AG04450 (cell line): ENCODE results near the gene CD9. TPM values are rescaled to one million over a fixed set of nuclear protein-coding genes. Genes with fewer than 3 reads are reported as not detected.

Experiments
- CTCF ChIA-PET: fragments of 300-600, 350-600 bp; formaldehyde crosslinking; extraction: SDS; loops from one replicate; lab custom pipeline; 2022; ENCODE audit warnings: antibody characterized with exemption, inconsistent platforms; lab: Charles Lee
- POLR2A ChIA-PET: fragments of 350-600 bp; formaldehyde crosslinking; extraction: SDS; loops from one replicate; lab custom pipeline; 2021; ENCODE audit warnings: antibody characterized with exemption, inconsistent platforms; lab: Yijun Ruan, JAX
- DNase-seq: peaks from one replicate; pipeline ENCODE4 v3.0.0-alpha.2; 2011; ENCODE audit warnings: low read depth, low spot score
- H3K27ac ChIP-seq: one replicate; pipeline ENCODE4 v1.5.1; 2012; ENCODE audit warnings: low read depth, low read length, control low read depth
- H3K27me3 ChIP-seq: one replicate; pipeline ENCODE4 v1.6.0; 2012; ENCODE audit warnings: low read length; ENCODE audit not compliant: control insufficient read depth, insufficient read depth
- H3K4me3 ChIP-seq: 2 replicates; pipeline ENCODE4 v1.5.1; 2011; ENCODE audit warnings: mild to moderate bottlenecking, low read depth, low read length, control low read depth
- H3K9me3 ChIP-seq: 2 replicates; pipeline ENCODE4 v1.5.1; 2012; ENCODE audit warnings: low read length; ENCODE audit not compliant: control insufficient read depth, insufficient read depth
- polyA plus RNA-seq: library from polyadenylated mRNA; depleted of rRNA; stranded (reverse); fragments of >200 nt; gene quantifications from 2 replicates; pipeline ENCODE4 v1.2.3, GENCODE V29; 2011
- TF ChIP-seq, protein P1 (sequence below): IDR thresholded peaks from 2 replicates; pipeline ENCODE4 v1.5.1; 2011; ENCODE audit warnings: low read depth, low read length, control low read depth, inconsistent platforms

CD9 gene
- polyA plus RNA-seq, 1 experiment = 177 TPM

DNA sequence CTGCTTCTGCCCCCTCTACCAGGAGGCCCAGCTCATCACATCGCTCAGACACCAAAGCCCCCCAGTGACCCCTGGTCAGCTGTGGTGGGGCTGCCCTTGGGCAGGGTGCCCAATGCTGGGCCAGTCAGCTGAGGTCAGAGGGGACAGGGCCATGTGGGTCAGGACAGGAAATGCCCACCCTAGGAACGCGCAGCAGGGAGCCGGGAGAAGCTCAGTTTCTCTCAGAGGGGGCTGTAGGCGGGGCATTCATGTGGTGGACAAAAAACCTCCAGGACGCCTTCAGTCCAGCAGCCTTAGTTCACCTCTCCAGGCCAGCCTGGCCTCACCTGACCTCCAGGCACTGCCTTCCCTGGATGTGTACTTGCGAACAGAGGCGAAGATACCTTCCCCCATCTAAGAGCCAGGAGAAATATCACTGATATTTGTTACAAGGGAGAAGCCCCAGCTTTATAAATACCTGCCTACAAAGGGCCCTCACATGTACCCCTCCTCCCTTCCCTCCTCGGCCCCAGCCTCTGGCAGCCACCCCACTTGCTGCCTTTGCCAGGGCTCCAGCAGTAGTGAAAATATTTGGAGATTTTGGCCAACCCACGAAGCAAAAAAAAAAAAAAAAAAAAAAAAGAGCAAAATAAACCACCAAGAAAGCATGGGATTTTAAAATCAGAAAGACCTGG, 68.4 kb downstream of the CD9 start:
- H3K9me3 ChIP-seq = no peaks in the 10 kb centered on the region
- ChIA-PET POLR2A (no interaction called here), CTCF (interaction anchor here (0.8 to 1.5 kb wide), 4 partner anchors 9 to 73 kb away, joined by 6 to 10 read pairs (median 10); no protein-coding TSS in a partner anchor)
- TF ChIP-seq, protein P1, sequence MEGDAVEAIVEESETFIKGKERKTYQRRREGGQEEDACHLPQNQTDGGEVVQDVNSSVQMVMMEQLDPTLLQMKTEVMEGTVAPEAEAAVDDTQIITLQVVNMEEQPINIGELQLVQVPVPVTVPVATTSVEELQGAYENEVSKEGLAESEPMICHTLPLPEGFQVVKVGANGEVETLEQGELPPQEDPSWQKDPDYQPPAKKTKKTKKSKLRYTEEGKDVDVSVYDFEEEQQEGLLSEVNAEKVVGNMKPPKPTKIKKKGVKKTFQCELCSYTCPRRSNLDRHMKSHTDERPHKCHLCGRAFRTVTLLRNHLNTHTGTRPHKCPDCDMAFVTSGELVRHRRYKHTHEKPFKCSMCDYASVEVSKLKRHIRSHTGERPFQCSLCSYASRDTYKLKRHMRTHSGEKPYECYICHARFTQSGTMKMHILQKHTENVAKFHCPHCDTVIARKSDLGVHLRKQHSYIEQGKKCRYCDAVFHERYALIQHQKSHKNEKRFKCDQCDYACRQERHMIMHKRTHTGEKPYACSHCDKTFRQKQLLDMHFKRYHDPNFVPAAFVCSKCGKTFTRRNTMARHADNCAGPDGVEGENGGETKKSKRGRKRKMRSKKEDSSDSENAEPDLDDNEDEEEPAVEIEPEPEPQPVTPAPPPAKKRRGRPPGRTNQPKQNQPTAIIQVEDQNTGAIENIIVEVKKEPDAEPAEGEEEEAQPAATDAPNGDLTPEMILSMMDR = no peak
- H3K27ac ChIP-seq = no peak overlapping the region
- H3K4me3 ChIP-seq = no peak overlapping the region
- DNase-seq = no peak
- no peaks in the 10 kb centered on the region for H3K27me3 ChIP-seq

DNA sequence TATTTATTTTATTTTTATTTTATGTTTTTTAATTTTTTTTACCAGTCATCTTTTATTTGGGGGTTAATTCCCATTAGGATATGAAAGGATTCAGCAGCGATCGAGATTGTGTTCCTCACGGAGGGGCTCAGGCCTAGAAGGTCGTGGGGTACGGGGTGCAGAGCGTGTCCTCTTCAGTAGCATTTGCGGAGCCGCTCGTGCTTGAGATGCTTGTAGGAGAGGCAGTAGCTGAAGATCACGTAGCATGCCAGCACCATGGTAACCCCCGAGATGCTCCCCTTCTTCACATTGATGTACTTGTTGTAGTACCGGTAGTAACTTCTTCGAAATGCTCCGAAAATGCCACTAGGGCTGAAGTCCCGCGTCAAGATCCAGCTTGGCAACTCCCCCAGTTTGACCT, 69.8 kb downstream of the CD9 start:
- ChIA-PET CTCF (interaction anchor here (0.6 kb wide), 1 partner anchor 15 kb away, joined by 4 read pairs; no protein-coding TSS in a partner anchor), POLR2A (no interaction called here)
- DNase-seq = no peak
- Histone ChIP-seq H3K9me3 (no peaks in the 10 kb centered on the region), H3K27me3 (no peaks in the 10 kb centered on the region), H3K27ac (no peak overlapping the region), H3K4me3 (no peak overlapping the region)
- TF ChIP-seq, protein P1 = no peak

DNA sequence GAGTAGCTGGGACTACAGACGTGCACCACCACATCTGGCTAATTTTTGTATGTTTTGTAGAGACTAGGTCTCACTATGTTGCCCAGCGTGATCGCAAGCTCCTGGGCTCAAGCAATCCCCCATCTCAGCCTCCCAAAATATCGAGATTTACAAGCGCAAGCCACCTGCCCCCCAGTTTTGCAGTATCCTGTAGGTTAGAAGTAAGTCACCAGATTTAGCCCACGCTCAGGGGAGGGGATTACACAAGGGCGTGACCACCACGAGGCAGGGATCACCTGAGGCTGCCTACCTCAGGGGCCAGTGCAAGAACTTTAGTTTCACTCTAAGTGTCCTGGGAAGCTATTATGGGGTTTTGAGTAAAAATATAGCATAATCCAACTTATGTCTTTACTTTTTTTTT, 71.1 kb downstream of the CD9 start:
- POLR2A ChIA-PET = no interaction called here
- CTCF ChIA-PET = no interaction called here
- Histone ChIP-seq H3K9me3 (no peaks in the 10 kb centered on the region), H3K27ac (no peak overlapping the region), H3K27me3 (no peaks in the 10 kb centered on the region), H3K4me3 (no peak overlapping the region)
- DNase-seq = no peak
- TF ChIP-seq, protein P1 = no peak

DNA sequence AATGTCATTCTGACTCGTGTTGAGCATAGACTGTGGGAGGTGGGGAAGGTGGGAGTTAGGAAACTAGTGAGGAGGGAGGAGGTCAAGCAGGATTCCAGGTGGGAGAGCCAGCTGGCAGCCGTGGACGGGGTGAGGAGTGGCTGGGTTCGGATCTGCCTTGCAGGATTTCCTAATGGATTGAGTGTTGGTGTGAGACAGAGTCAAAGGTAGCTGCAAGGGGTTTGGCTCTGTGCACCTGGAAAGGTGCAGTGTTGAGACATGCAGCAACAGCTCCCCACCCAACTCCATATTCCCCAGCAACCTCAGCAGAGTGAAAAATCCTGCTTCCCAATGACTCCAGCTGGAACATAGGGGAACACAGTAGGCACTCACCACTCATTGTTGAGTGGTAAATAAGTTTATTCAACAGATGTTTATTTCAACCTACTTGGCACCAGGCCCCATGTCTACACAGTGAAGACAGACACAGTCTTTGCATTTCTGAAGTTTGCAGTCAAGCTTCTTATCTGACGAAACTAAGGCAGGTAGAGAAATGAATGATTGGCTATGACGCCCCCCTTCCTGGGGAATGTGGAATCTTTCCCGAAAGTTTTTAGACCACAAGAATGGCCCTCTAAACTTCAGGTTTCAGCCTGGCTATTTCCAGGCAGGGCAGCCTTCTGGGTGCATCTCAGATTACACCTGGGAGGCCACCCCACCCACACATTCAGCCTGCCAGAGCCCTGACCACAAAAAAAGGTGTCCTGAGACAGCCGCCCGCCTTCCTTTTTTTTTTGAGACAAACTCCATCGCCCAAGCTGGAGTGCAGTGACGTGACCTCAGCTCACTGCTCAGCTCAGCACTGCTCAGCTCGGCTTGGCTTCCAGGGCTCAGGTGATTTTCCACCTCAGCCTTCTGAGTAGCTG, 72.4 kb downstream of the CD9 start:
- DNase-seq = no peak
- H3K27ac ChIP-seq = no peak overlapping the region
- no peak overlapping the region for H3K4me3 ChIP-seq
- TF ChIP-seq, protein P1 = no peak
- no peaks in the 10 kb centered on the region for H3K27me3 ChIP-seq
- POLR2A ChIA-PET = interaction anchor here (0.6 kb wide), 1 partner anchor 65 kb away, joined by 4 read pairs; no protein-coding TSS in a partner anchor
- no peaks in the 10 kb centered on the region for H3K9me3 ChIP-seq
- CTCF ChIA-PET = interaction anchor here (0.6 to 6.5 kb wide), 4 partner anchors 12 to 284 kb away, joined by 5 to 42 read pairs (median 6); no protein-coding TSS in a partner anchor
